NCI-H1092 (cell line): Measurements from ENCODE around the gene RHO.
"Not testable (repeated sequence)": the region's sequence is repeated elsewhere in the genome, so short reads cannot be mapped to it uniquely, and the experiment has no call there.

Experiments used
- DNase-seq: peaks from one replicate; lab custom pipeline; 2025; lab: John Stamatoyannopoulos, UW

RHO gene

DNA sequence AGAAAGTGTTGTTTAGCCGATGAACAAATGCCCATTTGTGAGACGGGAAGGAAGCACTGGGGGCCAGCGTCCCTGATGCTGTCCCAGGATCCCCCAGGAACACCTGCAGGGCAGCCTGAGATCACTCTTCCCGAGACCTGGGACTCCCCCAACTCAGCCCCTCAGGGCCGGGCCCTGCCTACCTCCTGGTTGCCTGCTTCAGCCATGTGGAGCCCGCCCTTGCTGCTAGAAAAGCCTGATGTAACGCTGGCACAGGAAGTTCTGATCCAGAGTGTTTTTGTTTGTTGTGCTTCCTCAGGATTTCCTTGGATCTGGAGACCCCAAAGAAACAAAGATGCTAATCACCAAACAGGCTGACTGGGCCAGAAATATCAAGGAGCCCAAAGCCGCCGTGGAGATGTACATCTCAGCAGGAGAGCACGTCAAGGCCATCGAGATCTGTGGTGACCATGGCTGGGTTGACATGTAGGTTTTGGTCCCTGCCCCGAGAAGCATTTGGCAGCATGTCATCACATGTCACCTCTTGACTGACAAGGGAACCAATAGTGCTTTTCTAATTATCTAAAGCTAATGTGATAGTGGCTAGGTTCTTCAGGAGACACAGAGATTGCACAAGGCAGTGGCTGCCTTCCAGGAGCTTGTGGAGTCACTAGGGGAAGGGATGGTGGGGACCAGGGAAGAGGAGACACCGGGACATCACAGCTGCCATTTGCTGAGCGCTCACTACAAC lies 28.7 kb upstream of the RHO start:
- DNase-seq, result not testable (repeated sequence)

DNA sequence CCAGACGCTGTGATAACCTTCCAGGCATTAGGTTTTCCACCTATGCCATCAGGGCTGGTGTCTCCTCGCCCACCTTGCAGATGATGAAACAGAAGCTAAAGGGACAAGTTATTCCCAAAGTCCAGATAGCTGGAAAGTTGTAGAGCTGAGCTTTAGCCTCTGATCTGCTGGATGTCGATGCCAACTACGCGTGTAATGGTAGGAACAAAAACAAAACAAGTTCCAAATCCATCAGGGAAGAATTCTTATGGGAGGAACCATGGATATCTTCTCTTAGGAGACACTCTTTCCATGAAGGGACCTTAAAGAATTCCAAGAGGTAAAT lies 28.1 kb upstream of the RHO start:
- DNase-seq, result no peak

DNA sequence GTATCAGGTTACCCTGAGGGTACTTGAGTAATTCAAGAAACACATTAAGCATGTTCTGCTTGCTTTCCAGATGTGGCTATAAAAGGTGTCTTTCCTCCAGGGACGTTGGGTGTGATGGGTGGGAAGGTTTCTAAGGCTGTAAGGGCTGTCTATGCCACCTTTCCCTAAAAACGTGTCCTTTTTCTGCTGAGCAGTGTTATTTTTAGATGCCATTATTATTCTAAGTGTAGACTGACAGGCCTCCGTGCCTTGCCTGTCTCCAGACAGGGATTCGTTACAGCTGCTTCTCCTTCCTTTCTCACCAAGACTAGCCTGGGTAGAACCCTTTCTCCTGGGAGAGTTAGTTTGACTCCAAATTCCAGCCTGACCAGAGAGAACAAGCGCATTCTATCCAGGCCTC lies 26.8 kb upstream of the RHO start:
- no peak for DNase-seq

DNA sequence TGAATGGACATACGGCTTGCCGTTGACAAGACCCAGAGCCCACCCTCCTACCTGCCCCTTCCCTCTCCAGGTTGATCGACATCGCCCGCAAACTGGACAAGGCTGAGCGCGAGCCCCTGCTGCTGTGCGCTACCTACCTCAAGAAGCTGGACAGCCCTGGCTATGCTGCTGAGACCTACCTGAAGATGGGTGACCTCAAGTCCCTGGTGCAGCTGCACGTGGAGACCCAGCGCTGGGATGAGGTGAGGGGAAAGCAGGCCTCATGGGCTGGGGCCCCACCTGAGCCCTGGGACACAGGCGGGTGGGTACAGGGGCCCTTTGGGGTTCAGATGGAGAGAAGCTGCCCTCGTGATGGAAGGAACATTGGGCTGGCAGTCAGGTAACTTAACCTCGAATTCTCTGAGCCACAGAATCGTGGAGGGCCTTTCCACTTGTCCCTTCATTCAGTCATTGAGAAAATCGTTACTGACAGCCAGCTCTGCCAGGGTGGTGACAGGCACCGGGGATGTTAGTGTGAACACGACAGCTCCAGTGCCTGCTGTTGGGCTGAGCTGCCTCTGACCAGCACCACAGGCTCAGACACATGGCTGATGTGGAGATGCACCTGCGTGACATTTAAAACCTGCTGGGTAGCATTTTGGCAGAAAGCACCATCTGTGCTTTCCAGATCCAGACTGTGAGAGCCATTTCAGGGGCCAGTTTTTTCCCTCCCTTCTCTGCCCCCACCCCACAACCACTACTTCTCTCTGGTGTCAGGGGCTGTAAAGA lies 25.6 kb upstream of the RHO start:
- peak; percentile 79 for DNase-seq

- DNase-seq, result peak; percentile 79
Observed at GRCh38 chr3:129503471-129504291, 24.8 kb upstream of the RHO start.

- no peak for DNase-seq
Observed at GRCh38 chr3:129504471-129505100, 23.9 kb upstream of the RHO start.

- peak; percentile 19 for DNase-seq
Observed at GRCh38 chr3:129505341-129505740, 23.1 kb upstream of the RHO start.

DNA sequence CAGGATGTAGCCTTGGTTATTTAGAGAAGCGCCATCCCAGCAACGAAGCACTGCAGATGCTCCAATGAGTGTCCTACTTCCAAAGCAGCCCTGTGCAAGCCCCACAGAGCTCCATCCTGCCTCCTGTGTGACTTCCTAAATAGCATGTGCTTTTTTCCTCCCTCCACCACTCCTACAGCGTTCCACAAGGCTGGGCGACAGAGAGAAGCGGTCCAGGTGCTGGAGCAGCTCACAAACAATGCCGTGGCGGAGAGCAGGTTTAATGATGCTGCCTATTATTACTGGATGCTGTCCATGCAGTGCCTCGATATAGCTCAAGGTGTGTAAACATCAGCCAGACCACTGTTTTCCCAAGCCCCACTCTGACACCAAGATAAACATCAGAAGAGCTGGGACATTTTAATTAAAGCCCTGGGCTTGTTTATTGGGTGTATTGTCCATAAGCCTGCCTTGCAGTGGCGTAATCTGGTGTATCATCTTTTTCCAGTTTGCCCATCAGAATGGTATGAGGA lies 22.2 kb upstream of the RHO start:
- DNase-seq, result peak; percentile 86

GRCh38 chr3:129507181-129507831 lies 21.1 kb upstream of the RHO start:
- DNase-seq, result peak; percentile 43

- no peak for DNase-seq
Observed at GRCh38 chr3:129512595-129512994, 15.8 kb upstream of the RHO start.

DNA sequence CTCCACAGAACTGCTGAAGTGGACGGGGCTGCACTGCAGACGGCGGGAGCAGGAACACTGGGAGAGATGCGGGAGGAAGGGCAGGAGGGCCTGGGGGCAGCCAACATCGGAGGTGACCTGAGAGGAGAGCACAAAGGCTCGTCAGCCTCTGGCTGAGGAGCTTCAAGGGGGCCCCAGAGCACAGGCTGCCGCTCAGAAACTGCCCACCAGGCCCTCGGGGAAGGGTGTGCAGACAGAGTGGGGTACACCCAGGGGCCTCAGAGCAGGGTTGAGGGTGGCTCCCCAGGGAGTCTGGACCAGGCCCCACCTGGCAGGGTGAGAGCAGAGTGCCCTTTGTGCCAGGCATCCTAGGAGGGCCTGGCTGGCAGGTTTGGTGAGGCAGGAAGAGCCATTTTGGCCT lies 14.7 kb upstream of the RHO start:
- no peak for DNase-seq

DNA sequence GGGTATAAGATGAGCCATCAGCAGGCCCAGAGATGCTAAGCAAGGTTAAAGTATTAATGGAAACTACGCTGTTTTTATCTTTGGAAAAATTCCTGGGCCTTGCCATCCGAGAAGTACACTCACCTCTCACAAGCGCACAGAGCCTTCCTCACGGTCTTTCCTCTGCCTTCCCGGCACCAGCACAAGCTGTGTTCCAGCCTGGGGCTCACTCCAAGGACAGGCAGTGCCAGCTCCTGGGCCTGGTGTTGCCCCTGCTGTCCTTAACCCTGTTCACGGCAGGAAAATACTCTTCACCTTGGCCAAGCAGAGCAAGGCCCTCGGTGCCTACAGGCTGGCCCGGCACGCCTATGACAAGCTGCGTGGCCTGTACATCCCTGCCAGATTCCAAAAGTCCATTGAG lies 14.3 kb upstream of the RHO start:
- no peak for DNase-seq

DNA sequence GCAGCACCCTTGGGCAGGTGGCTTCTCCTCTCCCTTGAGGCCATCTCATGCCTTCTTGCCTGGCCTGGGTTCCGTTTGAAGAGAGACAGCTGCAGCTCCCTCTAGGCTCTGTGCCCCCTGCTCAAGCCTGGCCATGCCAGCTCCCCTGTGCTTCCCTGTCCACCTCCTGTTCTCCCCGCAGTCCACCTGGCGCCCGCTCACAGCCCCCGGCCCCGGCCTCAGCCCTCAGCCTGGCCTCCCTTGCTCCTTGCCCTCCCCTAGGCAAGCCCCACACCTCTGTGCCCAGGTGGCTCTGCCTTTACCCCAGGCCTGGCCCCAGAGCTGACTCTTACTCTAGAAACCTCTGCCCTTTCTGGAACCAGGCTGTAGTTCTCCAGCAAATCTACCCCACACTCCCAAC lies 13.9 kb upstream of the RHO start:
- DNase-seq, result no peak

GRCh38 chr3:129515108-129515820 lies 13.2 kb upstream of the RHO start:
- DNase-seq, result not testable (repeated sequence)

DNA sequence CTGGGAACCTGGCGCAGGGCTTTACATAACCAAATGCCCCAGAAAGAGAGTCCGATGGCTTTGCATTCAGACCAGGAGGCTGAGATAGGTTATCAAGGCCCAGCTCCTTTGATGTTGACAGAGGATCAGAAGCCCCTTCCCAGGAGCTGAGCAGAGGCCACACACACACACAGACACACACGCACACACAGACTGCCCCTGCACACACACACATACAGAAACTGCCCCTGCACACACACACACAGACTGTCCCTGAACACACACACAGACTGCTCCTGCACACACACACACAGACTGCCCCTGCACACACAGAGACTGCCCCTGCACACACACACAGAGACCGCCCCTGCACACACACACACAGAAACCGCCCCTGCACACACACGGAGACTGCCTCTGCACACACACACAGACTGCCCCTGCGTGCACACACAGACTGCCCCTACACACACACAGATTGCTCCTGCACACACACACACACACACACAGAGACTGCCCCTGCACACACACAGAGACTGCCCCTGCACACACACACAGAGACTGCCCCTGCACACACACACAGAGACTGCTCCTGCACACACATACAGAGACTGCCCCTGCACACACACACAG lies 12.5 kb upstream of the RHO start:
- DNase-seq, result not testable (repeated sequence)

- DNase-seq, result no peak
Observed at GRCh38 chr3:129517516-129517915, 10.9 kb upstream of the RHO start.

DNA sequence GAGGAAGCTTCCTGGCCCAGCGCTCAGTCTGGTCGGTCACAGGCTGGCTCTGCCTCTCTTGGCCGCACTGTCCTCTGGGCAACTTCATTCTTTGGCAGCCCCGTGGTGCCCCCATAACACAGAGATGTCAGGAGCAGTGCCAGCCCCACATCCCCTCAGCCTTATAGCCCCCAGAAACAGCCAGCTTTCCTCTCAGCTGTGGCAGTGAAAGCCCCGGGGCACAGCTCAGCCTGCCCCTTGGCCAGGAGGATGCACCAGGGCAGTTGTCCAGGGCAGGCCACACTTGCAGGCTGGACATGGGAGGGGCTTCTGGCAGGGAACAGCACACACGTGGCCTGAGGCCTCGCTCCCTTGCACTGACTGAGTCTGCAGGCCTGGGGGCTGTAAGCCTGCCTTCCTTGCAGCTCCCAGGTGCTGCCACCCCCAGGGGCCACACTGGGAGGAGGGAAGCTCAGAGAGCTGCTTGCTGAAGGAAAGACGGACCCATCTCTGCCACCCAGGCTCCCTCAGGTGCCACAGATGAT lies 10.3 kb upstream of the RHO start:
- no peak for DNase-seq

DNA sequence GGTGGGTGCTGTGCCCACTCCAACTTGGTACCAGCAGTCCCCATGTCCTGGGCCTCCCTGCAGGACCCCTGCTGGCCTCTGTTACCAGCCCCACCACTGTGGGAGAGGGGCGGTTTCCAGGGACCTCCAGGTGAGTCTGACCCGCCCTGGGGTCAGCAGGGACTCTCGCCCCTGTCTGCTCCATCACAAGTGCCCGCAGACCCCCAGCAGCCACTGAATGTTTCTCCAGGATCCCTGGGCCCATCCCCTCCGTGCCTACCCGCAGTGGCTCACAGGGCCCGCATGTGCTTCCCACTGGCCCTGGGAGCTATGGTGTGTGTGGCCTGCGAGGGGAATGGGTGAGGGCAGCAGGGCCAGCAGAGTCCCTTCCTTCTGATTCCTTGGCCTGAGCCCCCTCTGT lies 9.9 kb upstream of the RHO start:
- DNase-seq, result no peak

GRCh38 chr3:129519449-129519848 lies 9.0 kb upstream of the RHO start:
- no peak for DNase-seq
